ENCODE measurements around the gene SLC6A17. TPM values are rescaled to one million over a fixed set of nuclear protein-coding genes. Genes with fewer than 3 reads are reported as not detected.

The SLC6A17 gene
- total RNA-seq, 1 donor from 2014 or later: not detected

GRCh38 chr1:110211496-110212168, 61.3 kb downstream of the SLC6A17 start:
- DNase-seq (ENCODE audit: missing footprints) (no peak), ATAC-seq (no peak)
- intact Hi-C loops (cut with DNase I): loop anchor here (2.0 kb wide), 1 partner anchor 51 kb away; no protein-coding TSS in a partner anchor

- ATAC-seq (no peak), DNase-seq (ENCODE audit: missing footprints) (no peak)
- intact Hi-C loops (cut with DNase I): no loop called here
Measured at GRCh38 chr1:110212169-110213142, 62.2 kb downstream of the SLC6A17 start.

- intact Hi-C loops (cut with DNase I): no loop called here
- no peak for ATAC-seq
Measured at GRCh38 chr1:110213143-110213540, 62.8 kb downstream of the SLC6A17 start.

GRCh38 chr1:110214454-110215404, 64.4 kb downstream of the SLC6A17 start:
- intact Hi-C loops (cut with DNase I): no loop called here
- no peak for DNase-seq (ENCODE audit: missing footprints)

More at GRCh38 chr1:110213143-110213540, 62.8 kb downstream of the SLC6A17 start:
- no peak for DNase-seq (ENCODE audit: missing footprints)

GRCh38 chr1:110215621-110216515, 65.6 kb downstream of the SLC6A17 start:
- intact Hi-C loops (cut with DNase I): no loop called here
- ATAC-seq: no peak
- DNase-seq (ENCODE audit: missing footprints): no peak

More at GRCh38 chr1:110214454-110215404, 64.4 kb downstream of the SLC6A17 start:
- ATAC-seq: no peak

GRCh38 chr1:110216844-110217444, 66.7 kb downstream of the SLC6A17 start:
- intact Hi-C loops (cut with DNase I): no loop called here
- ATAC-seq (no peak), DNase-seq (ENCODE audit: missing footprints) (no peak)

- ATAC-seq: no peak
- intact Hi-C loops (cut with DNase I): no loop called here
- DNase-seq (ENCODE audit: missing footprints): no peak
Measured at GRCh38 chr1:110218137-110218536, 67.8 kb downstream of the SLC6A17 start.

GRCh38 chr1:110218739-110219138, 68.4 kb downstream of the SLC6A17 start:
- DNase-seq (ENCODE audit: missing footprints): no peak
- intact Hi-C loops (cut with DNase I): no loop called here
- no peak for ATAC-seq

GRCh38 chr1:110220324-110220723, 70.0 kb downstream of the SLC6A17 start:
- ATAC-seq (no peak), DNase-seq (ENCODE audit: missing footprints) (no peak)
- intact Hi-C loops (cut with DNase I): no loop called here

GRCh38 chr1:110221119-110221518, 70.8 kb downstream of the SLC6A17 start:
- DNase-seq (ENCODE audit: missing footprints): no peak
- no peak for ATAC-seq
- intact Hi-C loops (cut with DNase I): no loop called here

- ATAC-seq (no peak), DNase-seq (ENCODE audit: missing footprints) (no peak)
- intact Hi-C loops (cut with DNase I): no loop called here
Measured at GRCh38 chr1:110223127-110223526, 72.8 kb downstream of the SLC6A17 start.

- ATAC-seq (no peak), DNase-seq (ENCODE audit: missing footprints) (no peak)
- intact Hi-C loops (cut with DNase I): no loop called here
Measured at GRCh38 chr1:110223581-110223980, 73.3 kb downstream of the SLC6A17 start.

GRCh38 chr1:110224240-110224995, 74.1 kb downstream of the SLC6A17 start:
- intact Hi-C loops (cut with DNase I): no loop called here
- ATAC-seq (no peak), DNase-seq (ENCODE audit: missing footprints) (no peak)

- no peak for ATAC-seq
- intact Hi-C loops (cut with DNase I): no loop called here
- DNase-seq (ENCODE audit: missing footprints): no peak
Measured at GRCh38 chr1:110225212-110225611, 74.9 kb downstream of the SLC6A17 start.

- ATAC-seq (no peak), DNase-seq (ENCODE audit: missing footprints) (no peak)
- intact Hi-C loops (cut with DNase I): no loop called here
Measured at GRCh38 chr1:110225756-110226404, 75.6 kb downstream of the SLC6A17 start.

GRCh38 chr1:110227774-110228173, 77.5 kb downstream of the SLC6A17 start:
- no peak for ATAC-seq
- DNase-seq (ENCODE audit: missing footprints): no peak

More at GRCh38 chr1:110227774-110228173, 77.5 kb downstream of the SLC6A17 start:
- intact Hi-C loops (cut with DNase I): no loop called here

Data from Right ventricle myocardium inferior (tissue), 1 donor.